Fibroblast of lung (primary cell): Measurements from ENCODE around the gene MLST8.

ENCODE experiments used
- EZH2 ChIP-seq: IDR thresholded peaks from 2 replicates; pipeline ENCODE4 v1.5.1; 2012; ENCODE audit warnings: low read length, control low read depth, mild to moderate bottlenecking; ENCODE audit errors: missing control alignments
- TF ChIP-seq, protein P1 (sequence below), 2 donors: IDR thresholded peaks in 1 of 2; conservative IDR thresholded peaks in 1 of 2; 1 replicate in 1 of 2; 2 replicates in 1 of 2; pipeline ENCODE4 v1.5.1; 2011 to 2012; ENCODE audit warnings: low read length in 2 of 2, control low read depth in 1 of 2, inconsistent platforms in 1 of 2, low read depth in 1 of 2, mild to moderate bottlenecking in 1 of 2

DNA sequence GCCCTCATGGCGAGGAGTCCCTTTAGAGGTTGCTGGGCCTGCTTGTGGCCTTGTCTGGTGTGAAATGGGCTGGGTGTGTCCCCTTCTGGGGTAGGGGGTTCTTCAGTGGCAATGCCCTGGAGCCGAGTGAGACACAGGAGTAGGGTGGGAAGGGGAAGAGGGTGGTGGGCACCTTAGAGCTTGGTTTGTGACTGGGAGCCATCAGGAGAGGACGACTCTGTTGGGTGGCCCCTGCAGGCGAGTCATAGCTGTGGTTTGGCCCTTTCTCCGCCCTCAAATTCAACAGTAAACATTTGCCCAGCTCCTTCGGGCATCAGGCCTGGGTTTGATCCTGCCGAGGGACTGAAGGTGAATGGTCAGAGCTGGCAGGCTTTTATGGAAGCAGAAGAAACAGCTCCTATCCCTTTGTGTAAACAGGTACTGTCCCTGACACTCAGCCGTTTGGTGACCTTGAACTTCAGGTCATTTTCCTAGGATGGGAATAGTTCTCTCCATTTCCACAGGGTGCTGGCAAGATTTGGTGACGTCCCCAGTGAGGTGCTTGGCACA lies 21.1 kb downstream of the MLST8 start:
- TF ChIP-seq, protein P1, sequence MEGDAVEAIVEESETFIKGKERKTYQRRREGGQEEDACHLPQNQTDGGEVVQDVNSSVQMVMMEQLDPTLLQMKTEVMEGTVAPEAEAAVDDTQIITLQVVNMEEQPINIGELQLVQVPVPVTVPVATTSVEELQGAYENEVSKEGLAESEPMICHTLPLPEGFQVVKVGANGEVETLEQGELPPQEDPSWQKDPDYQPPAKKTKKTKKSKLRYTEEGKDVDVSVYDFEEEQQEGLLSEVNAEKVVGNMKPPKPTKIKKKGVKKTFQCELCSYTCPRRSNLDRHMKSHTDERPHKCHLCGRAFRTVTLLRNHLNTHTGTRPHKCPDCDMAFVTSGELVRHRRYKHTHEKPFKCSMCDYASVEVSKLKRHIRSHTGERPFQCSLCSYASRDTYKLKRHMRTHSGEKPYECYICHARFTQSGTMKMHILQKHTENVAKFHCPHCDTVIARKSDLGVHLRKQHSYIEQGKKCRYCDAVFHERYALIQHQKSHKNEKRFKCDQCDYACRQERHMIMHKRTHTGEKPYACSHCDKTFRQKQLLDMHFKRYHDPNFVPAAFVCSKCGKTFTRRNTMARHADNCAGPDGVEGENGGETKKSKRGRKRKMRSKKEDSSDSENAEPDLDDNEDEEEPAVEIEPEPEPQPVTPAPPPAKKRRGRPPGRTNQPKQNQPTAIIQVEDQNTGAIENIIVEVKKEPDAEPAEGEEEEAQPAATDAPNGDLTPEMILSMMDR (conservative IDR thresholded peaks at IDR 0.05 in 1 of 2, IDR thresholded peaks at IDR 0.05 in 1 of 2; ENCODE audit: low read depth in 1 of 2, low read length in 2 of 2), result no peak
- no peak for TF ChIP-seq EZH2
